NCI-H446 treated with DMSO at 0.1 percent for 48 hours (cell line): ENCODE measurements around the gene ZNF438.
A peak's percentile ranks its signal among the peaks of the same experiment; 100 is the strongest.
"Not testable (repeated sequence)": the region's sequence is repeated elsewhere in the genome, so short reads cannot be mapped to it uniquely, and the experiment has no call there.

ENCODE experiments used
- DNase-seq: peaks from one replicate; lab custom pipeline; 2025; lab: John Stamatoyannopoulos, UW

The ZNF438 gene

DNA sequence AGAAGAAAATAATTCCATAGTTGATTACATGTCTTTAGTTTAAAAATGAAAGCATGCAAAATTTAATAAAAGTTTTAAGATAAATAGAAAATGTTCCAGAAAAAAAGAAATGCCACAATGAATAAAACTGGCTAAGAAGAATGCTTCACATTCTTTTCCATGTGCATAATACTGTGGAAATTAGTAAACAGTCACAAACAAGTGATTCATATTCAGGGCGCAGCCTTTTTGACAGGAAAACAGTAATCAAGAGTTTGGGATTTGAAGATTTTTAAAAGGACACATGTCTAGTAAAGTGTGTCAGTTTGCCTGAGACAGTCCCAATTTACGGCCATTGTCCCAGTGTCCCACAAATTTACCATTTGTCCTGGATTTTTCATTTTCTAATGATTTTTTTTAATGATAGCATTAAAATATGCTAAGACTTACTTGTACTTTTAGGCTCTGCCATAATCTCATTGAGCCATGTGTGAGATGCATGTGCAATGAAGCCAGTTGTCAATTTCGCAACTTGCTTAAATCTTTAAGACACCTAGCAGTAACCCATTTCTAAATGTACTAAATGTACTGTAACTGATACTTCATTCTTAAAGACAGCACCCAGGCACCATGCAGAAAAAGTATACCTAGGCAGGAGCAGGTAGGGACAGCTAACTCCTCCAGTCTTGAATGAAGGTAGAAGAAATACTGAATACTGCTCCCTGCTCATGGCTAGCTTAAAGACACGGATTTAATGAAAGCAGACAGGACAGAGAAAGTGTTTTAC, 46.9 kb downstream of the ZNF438 start:
- no peak for DNase-seq

DNA sequence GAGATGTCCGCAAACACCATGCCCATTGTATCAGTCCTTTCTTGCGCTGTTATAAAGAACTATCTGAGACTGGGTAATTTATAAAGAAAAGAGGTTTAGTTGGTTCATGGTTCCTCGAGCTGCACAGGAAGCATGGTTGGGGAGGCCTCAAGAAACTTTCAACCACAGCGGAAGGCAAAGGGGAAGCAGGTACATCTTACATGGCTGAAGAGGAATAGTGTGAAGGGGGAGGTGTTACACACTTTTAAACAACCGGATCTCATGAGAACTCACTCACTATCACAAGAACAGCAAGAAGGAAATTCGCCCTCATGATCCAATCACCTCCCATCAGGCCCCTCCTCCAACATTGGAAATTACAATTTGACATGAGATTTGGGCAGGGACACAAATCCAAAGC, 48.5 kb downstream of the ZNF438 start:
- not testable (repeated sequence) for DNase-seq

DNA sequence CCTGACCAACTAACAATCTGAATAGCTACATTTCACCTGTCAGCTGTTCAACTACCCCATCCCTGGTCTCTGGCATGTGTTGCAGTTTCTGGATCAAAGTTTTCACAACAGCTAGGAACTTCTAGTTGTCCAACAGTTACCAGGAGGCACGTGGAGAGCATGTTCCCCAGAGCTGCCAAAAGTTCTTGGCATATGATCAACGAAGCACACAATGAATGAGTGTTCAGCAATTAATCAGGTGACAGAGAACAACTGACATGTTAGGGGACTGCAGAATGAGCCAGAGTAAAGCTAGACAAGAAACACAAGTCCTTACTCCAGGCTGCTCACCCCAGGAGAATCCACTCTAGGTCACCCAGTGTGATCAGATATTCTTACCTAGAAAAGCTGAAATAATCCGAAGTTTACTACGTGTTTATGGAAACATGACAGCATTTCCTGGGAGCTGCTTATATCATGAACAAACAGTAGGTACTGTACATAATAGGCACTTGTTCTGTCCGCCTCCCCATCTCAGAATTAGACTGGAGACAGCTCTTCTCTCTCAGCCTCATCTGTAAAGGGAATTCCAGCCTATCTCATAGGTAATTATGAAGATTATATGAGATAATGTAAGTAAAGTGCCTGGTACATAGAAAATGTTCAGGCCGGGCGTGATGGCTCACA, 50.6 kb downstream of the ZNF438 start:
- DNase-seq: peak; percentile 88

GRCh38 chr10:30979956-30980355, 51.7 kb downstream of the ZNF438 start:
- DNase-seq: no peak

- no peak for DNase-seq
These were observed 52.8 kb downstream of the ZNF438 start for GRCh38 chr10:30978843-30979242.

DNA sequence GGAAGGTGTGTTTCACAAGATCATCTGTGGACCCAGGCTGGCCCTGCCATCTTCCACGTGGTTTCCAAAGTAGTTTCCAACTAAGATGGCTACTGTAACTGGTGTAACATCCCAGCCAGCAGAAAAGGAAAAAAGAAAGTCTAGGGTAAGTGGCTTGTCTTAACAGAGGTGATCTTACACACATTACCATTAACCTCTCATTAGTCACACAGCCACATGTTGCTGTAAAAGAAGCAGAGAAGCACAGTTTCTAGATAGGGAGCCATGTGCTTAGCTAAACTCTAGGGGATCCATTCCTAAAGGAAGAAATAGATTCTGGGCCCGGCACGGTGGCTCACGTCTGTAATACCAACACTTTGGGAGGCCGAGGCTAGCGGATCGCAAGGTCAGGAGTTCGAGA, 54.3 kb downstream of the ZNF438 start:
- no peak for DNase-seq

- no peak for DNase-seq
These were observed 56.8 kb downstream of the ZNF438 start for GRCh38 chr10:30974773-30975415.

DNA sequence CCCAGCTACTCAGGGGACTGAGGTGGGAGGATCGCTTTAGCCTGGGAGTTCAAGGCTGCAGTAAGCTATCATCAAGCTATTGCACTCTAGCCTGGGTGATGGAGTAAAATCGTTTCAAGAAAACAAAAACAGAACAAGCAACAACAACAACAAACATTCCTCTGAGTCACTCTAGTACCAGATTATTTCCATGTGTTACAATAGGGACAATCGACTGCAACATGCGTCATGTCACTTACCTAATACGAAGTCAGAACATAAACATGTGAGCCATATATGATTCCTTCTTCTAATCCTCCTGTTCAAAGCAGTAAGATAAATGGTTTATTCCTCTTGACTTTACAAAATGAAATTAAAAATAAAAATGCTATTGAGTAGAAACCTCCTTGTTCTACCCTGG, 57.3 kb downstream of the ZNF438 start:
- no peak for DNase-seq

DNA sequence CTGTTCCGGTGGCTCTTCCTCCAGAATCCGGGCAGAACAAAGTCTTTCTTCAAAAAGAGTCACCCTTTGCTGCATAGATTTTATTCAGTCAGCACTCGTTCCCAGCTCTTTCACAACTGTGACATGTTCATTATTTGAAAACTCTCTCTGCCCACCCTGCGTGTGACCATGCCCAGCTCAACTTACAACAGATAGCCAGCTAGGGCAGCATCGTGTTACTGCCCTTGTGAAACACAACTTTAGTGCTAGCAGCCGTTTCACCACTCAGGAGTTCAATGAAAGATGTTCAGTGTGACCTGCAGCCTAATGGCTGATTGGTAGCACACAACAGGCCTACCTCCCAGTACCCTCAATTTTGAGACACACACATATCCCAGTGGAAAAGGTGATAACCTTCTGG, 57.9 kb downstream of the ZNF438 start:
- DNase-seq: no peak

DNA sequence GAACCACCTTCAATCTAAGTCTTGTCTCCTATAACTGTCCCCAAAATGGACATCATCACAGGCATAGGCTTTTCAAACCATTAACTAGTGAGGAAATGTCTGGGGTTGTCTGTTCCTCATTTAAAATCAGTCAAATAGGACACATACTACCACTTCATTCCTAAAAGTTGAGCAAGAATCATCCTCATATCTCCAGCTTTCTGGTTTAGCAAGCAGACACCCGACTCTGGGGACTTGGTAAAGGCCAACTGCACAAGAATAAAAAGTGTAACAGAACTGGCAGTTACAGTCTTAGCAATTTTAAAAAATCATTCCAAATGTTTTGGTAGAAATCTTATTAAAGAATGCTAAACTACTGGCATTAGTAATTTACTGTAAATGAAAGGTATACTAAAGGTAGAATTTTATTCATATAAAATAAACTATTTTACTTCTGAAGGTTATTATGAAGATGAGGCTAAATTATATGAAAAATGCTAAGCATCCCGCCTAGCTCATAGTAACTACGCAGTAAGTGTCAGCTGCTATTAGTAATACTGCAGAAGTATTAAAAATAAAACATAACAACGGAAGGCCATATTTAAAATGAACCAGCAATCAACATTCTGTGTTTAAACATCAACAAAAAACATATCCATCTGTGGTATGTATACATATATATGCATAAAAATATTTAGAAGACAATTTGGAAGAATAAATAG, 60.8 kb downstream of the ZNF438 start:
- no peak for DNase-seq

DNA sequence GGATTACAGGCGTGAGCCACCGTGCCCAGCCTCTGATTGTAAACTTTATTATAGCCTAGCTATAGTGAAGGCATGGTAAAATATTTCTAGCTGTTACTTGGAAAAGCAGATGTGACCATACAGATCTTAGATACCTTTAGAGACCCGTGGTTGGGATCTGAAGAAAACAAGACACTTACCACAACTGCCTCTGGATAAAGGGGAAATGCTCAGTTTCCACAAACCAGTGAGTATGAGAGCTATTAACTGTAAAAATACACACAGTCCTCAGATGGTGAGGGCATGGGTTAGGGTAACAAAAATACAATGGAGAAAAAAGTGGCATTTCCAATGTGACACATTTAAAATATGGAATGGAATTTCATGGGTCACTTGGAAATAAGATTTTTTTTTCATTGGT, 63.0 kb downstream of the ZNF438 start:
- DNase-seq: no peak

DNA sequence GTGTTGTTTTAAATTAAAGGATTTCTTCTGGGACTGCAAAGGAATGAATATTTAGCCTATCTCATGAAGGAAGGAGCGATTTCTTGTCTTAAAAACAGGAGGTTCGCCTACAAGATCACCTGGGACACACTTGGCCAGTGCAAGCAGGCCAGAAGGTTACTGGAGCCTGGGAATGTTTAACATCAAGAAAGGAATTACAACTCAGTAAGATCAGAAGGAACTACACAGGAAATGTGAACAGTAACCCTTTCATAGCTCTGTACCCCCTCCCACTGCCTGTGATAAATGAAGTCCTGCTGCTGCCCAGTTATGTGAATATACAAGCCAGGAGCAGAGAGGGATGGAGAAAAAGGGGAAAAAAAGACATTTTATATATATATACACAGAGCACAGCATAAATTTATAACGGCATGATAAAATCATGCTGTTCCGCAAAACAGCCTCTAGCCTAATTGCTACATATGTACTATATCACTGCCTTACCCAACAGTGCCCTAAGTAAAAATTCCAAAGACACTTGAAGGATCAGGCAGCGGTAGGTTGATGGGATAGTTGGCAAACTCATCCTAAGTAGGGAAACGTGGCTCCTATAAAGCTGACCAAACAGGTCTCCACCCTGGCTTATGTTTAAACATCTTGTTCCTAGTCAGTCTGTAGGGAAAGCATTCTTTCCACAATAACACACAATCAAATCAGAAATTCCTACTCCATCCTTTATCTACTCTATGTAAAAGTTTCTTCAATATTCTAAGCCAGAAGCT, 63.8 kb downstream of the ZNF438 start:
- DNase-seq: no peak

GRCh38 chr10:30963992-30964930, 67.4 kb downstream of the ZNF438 start:
- DNase-seq: no peak

DNA sequence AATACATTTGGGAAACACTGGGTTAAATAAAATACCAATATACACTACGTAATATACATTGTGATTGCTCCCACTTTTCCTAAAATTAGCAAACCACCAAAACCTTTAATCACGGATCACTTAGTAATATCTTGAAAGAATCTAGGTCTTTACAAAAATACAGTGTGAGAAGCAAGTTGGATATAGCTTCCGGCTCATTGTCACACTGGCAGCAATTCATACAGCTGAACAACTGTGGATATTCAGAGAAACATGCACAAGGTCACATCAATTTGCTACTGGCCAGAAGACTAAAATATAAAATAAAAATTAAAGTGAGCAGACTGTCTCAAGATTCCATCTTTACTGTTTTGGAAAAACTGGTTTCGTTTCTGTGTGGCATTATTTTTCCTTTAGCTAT, 69.1 kb downstream of the ZNF438 start:
- DNase-seq: no peak

- no peak for DNase-seq
These were observed 71.8 kb downstream of the ZNF438 start for GRCh38 chr10:30959836-30960210.

- not testable (repeated sequence) for DNase-seq
These were observed 82.4 kb downstream of the ZNF438 start for GRCh38 chr10:30949218-30949617.

DNA sequence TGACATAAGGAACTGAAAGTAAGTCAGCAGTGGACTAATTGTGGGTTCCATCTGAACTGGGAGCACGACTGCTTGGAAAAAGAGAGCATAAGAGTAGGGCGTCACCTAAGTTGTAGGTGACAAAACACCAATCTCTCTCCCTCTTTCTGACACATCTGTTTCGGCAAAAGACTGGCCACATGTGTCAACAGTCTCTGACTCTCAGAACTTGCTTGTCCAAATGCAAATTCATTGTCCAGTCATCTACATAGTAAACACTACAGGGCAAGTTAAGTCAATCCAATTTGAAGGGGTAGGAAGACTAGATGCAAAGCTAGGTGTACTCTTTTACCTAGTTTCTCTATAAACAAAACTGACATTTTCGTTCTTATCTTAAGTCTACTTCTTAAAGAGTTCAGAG, 87.7 kb downstream of the ZNF438 start:
- DNase-seq: no peak

GRCh38 chr10:30943451-30943850, 88.2 kb downstream of the ZNF438 start:
- DNase-seq: no peak

- no peak for DNase-seq
These were observed 91.4 kb downstream of the ZNF438 start for GRCh38 chr10:30940256-30940655.

GRCh38 chr10:30939643-30940251, 91.9 kb downstream of the ZNF438 start:
- no peak for DNase-seq
